Endothelial cell of umbilical vein (primary cell): Measurements from ENCODE around the gene ZP3. TPM values are rescaled to one million over a fixed set of nuclear protein-coding genes. Genes with fewer than 3 reads are reported as not detected.
"Not testable (repeated sequence)": the region's sequence is repeated elsewhere in the genome, so short reads cannot be mapped to it uniquely, and the experiment has no call there.

Experiments
- BruUV-seq: library from RNA; stranded (reverse); fragments of 400-500 nt; replicated peaks from 2 replicates; lab custom pipeline; 2021; lab: Mats Ljungman, UMichigan
- CTCF ChIA-PET: fragments of 300-600, 350-600 bp; sonication (Branson Sonifier 250); formaldehyde crosslinking; loops from one replicate; lab custom pipeline; 2021; ENCODE audit warnings: antibody characterized with exemption, inconsistent platforms; lab: Charles Lee
- POLR2A ChIA-PET: fragments of 300-600, 350-600 bp; sonication (Branson Sonifier 250); formaldehyde crosslinking; loops from one replicate; lab custom pipeline; 2021; ENCODE audit warnings: antibody characterized with exemption, inconsistent platforms; lab: Charles Lee
- DNase-seq: peaks from one replicate; pipeline ENCODE4 v3.0.0-alpha.2; 2011; ENCODE audit warnings: low read depth, low spot score
- FAIRE-seq: peaks from 2 replicates; lab custom pipeline; 2011; peaks lifted over from hg19 to GRCh38; lab: Jason Lieb, UNC
- H2AFZ ChIP-seq: 2 replicates; pipeline ENCODE4 v1.6.0; 2012; ENCODE audit warnings: low read depth, low read length, control low read depth, inconsistent platforms
- H3K27ac ChIP-seq: 2 replicates; pipeline ENCODE4 v1.5.1; 2011; ENCODE audit warnings: low read depth, mild to moderate bottlenecking, control low read depth, low read length, moderate library complexity; ENCODE audit not compliant: insufficient read depth
- H3K27me3 ChIP-seq, 2 experiments: 2 replicates each; pipeline versions ENCODE4 v1.6.0 to v1.6.1; 2011; ENCODE audit warnings: low read length in 2 of 2, mixed read lengths in 1 of 2; ENCODE audit not compliant: control insufficient read depth in 2 of 2, insufficient read depth in 2 of 2
- H3K36me3 ChIP-seq, 2 experiments: 2 replicates in 1 of 2; 3 replicates in 1 of 2; pipeline ENCODE4 v1.5.1; 2011; ENCODE audit warnings: low read length in 2 of 2, mild to moderate bottlenecking in 1 of 2, moderate library complexity in 1 of 2; ENCODE audit not compliant: control insufficient read depth in 2 of 2, insufficient read depth in 2 of 2; ENCODE audit errors: extremely low read depth in 1 of 2
- H3K4me1 ChIP-seq: 3 replicates; pipeline ENCODE4 v1.5.1; 2011; ENCODE audit warnings: mild to moderate bottlenecking, low read length; ENCODE audit not compliant: control insufficient read depth, insufficient read depth; ENCODE audit errors: extremely low read depth
- H3K4me2 ChIP-seq: 2 replicates; pipeline ENCODE4 v1.6.1; 2011; ENCODE audit warnings: low read length, control low read depth, mixed read lengths; ENCODE audit not compliant: insufficient read depth
- H3K4me3 ChIP-seq, 3 experiments: fragments of 200-600 bp in 1 of 3; sonication (generic), shearing (Covaris generic) in 1 of 3; replicated peaks in 1 of 3; 2 replicates each; pipeline ENCODE4 v1.5.1; 2011 to 2016; ENCODE audit warnings: control low read depth in 3 of 3, low read length in 3 of 3, mild to moderate bottlenecking in 2 of 3, inconsistent platforms in 1 of 3, low read depth in 1 of 3, moderate library complexity in 1 of 3; ENCODE audit not compliant: insufficient read depth in 1 of 3
- H3K79me2 ChIP-seq: 2 replicates; pipeline ENCODE4 v1.6.0; 2012; ENCODE audit warnings: low read length, inconsistent platforms; ENCODE audit not compliant: control insufficient read depth, insufficient read depth
- H3K9ac ChIP-seq: replicated peaks from 2 replicates; pipeline ENCODE3; 2011; ENCODE audit warnings: low read length, control low read depth; ENCODE audit not compliant: insufficient read depth; ENCODE audit errors: extremely low read depth
- H3K9me1 ChIP-seq: replicated peaks from 3 replicates; pipeline ENCODE4 v1.6.0; 2011; ENCODE audit warnings: mild to moderate bottlenecking, low read length; ENCODE audit not compliant: control insufficient read depth, insufficient read depth; ENCODE audit errors: extremely low read depth
- H3K9me3 ChIP-seq: replicated peaks from 2 replicates; pipeline ENCODE4 v1.5.1; 2012; ENCODE audit warnings: low read length, inconsistent platforms; ENCODE audit not compliant: control insufficient read depth, insufficient read depth
- H4K20me1 ChIP-seq: replicated peaks from 2 replicates; pipeline ENCODE3; 2011; ENCODE audit warnings: mild to moderate bottlenecking, low read length; ENCODE audit not compliant: control insufficient read depth, insufficient read depth; ENCODE audit errors: extremely low read depth
- MAX ChIP-seq: IDR thresholded peaks from 2 replicates; pipeline ENCODE4 v1.6.1; 2011; ENCODE audit not compliant: insufficient read depth, insufficient read length
- dilution Hi-C: fragments of 300-500 bp; cut with MboI; formaldehyde crosslinking; loops from one replicate; pipeline ENCODE4 v1.15.0; 2019; ENCODE audit warnings: low sequenced_read_pairs; ENCODE audit not compliant: extremely low pct_ligation_motif_present
- intact Hi-C: fragments of 100-400 bp; cut with micrococcal nuclease; formaldehyde crosslinking; loops from one replicate; pipeline ENCODE4 v1.10.0; 2022
- polyA plus RNA-seq, 4 experiments: library from polyadenylated mRNA; depleted of rRNA in 3 of 4; stranded (reverse) in 3 of 4; unstranded in 1 of 4; fragments of >200 nt; gene quantifications; 2 replicates each; pipeline versions ENCODE4 v1.2.1 to v1.2.3, GENCODE V29; 2011 to 2012; ENCODE audit warnings: missing spikeins in 1 of 4
- total RNA-seq: library from RNA; stranded (reverse); gene quantifications from 2 replicates; pipeline ENCODE4 v1.2.3, GENCODE V29; 2021

Gene ZP3
- total and polyA plus RNA-seq, 2 donors (not counting 3 experiments of a cell fraction or from before 2014, with no cell fraction given): 3.0 to 4.0 TPM

GRCh38 chr7:76394957-76395356, 29.8 kb upstream of the ZP3 start:
- intact Hi-C loops: no loop called here
- H3K4me3 ChIP-seq: no peak overlapping the region
- H3K27me3 ChIP-seq: no peaks in the 10 kb centered on the region
- no peaks in the 10 kb centered on the region for H3K79me2 ChIP-seq
- TF ChIP-seq MAX: no peak
- peaks cover 4% of the 10 kb centered on the region for H3K4me1 ChIP-seq
- no peak overlapping the region for H3K9ac ChIP-seq
- H3K27ac ChIP-seq: no peak overlapping the region
- FAIRE-seq (no peak), DNase-seq (no peak)
- H3K9me1 ChIP-seq: no peaks in the 10 kb centered on the region
- no TSS peak for BruUV-seq
- H3K36me3 ChIP-seq: no peaks in the 10 kb centered on the region
- dilution Hi-C loops: no loop called here
- H3K9me3 ChIP-seq: no peaks in the 10 kb centered on the region
- POLR2A ChIA-PET: no interaction called here
- H4K20me1 ChIP-seq: no peaks in the 10 kb centered on the region
- H2AFZ ChIP-seq: no peak overlapping the region
- no peak overlapping the region for H3K4me2 ChIP-seq
- CTCF ChIA-PET: no interaction called here

GRCh38 chr7:76395605-76395964, 29.2 kb upstream of the ZP3 start:
- CTCF ChIA-PET, H3K27me3 ChIP-seq, intact Hi-C loops, H3K79me2 ChIP-seq, POLR2A ChIA-PET, FAIRE-seq, DNase-seq, H3K9me1 ChIP-seq, BruUV-seq, H4K20me1 ChIP-seq, dilution Hi-C loops, H3K4me2 ChIP-seq, H3K9ac ChIP-seq, H3K27ac ChIP-seq, H3K36me3 ChIP-seq, H3K4me1 ChIP-seq, H2AFZ ChIP-seq, H3K9me3 ChIP-seq, H3K4me3 ChIP-seq: not testable (repeated sequence)
